ENCODE results near the gene NKX2-1. TPM values are rescaled to one million over a fixed set of nuclear protein-coding genes. Genes with fewer than 3 reads are reported as not detected.

The NKX2-1 gene
- total and polyA plus RNA-seq, 2 donors from 2014 or later: not detected

GRCh38 chr14:36515896-36516718 is 3.9 kb downstream of the NKX2-1 start:
- H3K27me3 ChIP-seq (ENCODE audit: control insufficient read depth, insufficient read depth, low read length): peaks cover 60% of the 10 kb centered on the region
- FAIRE-seq: no peak
- TF ChIP-seq CTCF (IDR thresholded peaks at IDR 0.05; ENCODE audit: borderline replicate concordance, extremely low read depth, insufficient read depth): no peak
- H3K9ac ChIP-seq (ENCODE audit: low read length in 3 of 3): no peak overlapping the region
- no peak overlapping the region for H3K4me3 ChIP-seq (ENCODE audit: low read length in 3 of 3)
- no peaks in the 10 kb centered on the region for H3K9me3 ChIP-seq (ENCODE audit: control insufficient read depth in 2 of 3, insufficient read depth in 1 of 3, low read length in 3 of 3)
- no peaks in the 10 kb centered on the region for H3K36me3 ChIP-seq (ENCODE audit: control insufficient read depth in 2 of 3, insufficient read depth in 3 of 3, low read length in 3 of 3)
- no peak overlapping the region for H3K27ac ChIP-seq (ENCODE audit: low read depth in 2 of 2, low read length in 2 of 2)
- peaks cover 0 to 17% (median 0%) of the 10 kb centered on the region in 3 donors for H3K4me1 ChIP-seq (ENCODE audit: control insufficient read depth in 2 of 3, insufficient read depth in 2 of 3, low read depth in 1 of 3, low read length in 3 of 3)
- peak in 1 of 5 donors; percentile 31 for DNase-seq
- intact Hi-C loops (cut with DNase I): no loop called here

GRCh38 chr14:36515105-36515593 is 4.9 kb downstream of the NKX2-1 start:
- H3K27me3 ChIP-seq (ENCODE audit: control insufficient read depth, insufficient read depth, low read length): peaks cover 65% of the 10 kb centered on the region
- H3K36me3 ChIP-seq (ENCODE audit: control insufficient read depth in 2 of 3, insufficient read depth in 3 of 3, low read length in 3 of 3): no peaks in the 10 kb centered on the region
- FAIRE-seq (no peak), DNase-seq (no peak)
- H3K4me1 ChIP-seq (ENCODE audit: control insufficient read depth in 2 of 3, insufficient read depth in 2 of 3, low read depth in 1 of 3, low read length in 3 of 3): peaks cover 0 to 10% (median 0%) of the 10 kb centered on the region in 3 donors
- TF ChIP-seq CTCF (IDR thresholded peaks at IDR 0.05; ENCODE audit: borderline replicate concordance, extremely low read depth, insufficient read depth): no peak
- no peak overlapping the region for H3K4me3 ChIP-seq (ENCODE audit: low read length in 3 of 3)
- H3K9ac ChIP-seq (ENCODE audit: low read length in 3 of 3): no peak overlapping the region
- no peaks in the 10 kb centered on the region for H3K9me3 ChIP-seq (ENCODE audit: control insufficient read depth in 2 of 3, insufficient read depth in 1 of 3, low read length in 3 of 3)
- intact Hi-C loops (cut with DNase I): no loop called here
- H3K27ac ChIP-seq (ENCODE audit: low read depth in 2 of 2, low read length in 2 of 2): no peak overlapping the region

- intact Hi-C loops (cut with DNase I): no loop called here
- no peak overlapping the region for H3K9ac ChIP-seq (ENCODE audit: low read length in 3 of 3)
- no peaks in the 10 kb centered on the region for H3K9me3 ChIP-seq (ENCODE audit: control insufficient read depth in 2 of 3, insufficient read depth in 1 of 3, low read length in 3 of 3)
- DNase-seq (peak in 2 of 5 donors; percentile 17 to 67), FAIRE-seq (no peak)
- H3K27me3 ChIP-seq (ENCODE audit: control insufficient read depth, insufficient read depth, low read length): peaks cover 70% of the 10 kb centered on the region
- TF ChIP-seq CTCF (IDR thresholded peaks at IDR 0.05; ENCODE audit: borderline replicate concordance, extremely low read depth, insufficient read depth): no peak
- H3K36me3 ChIP-seq (ENCODE audit: control insufficient read depth in 2 of 3, insufficient read depth in 3 of 3, low read length in 3 of 3): no peaks in the 10 kb centered on the region
- H3K4me1 ChIP-seq (ENCODE audit: control insufficient read depth in 2 of 3, insufficient read depth in 2 of 3, low read depth in 1 of 3, low read length in 3 of 3): peaks cover 0 to 6% (median 0%) of the 10 kb centered on the region in 3 donors
- H3K4me3 ChIP-seq (ENCODE audit: low read length in 3 of 3): no peak overlapping the region
- no peak overlapping the region for H3K27ac ChIP-seq (ENCODE audit: low read depth in 2 of 2, low read length in 2 of 2)
Observed at GRCh38 chr14:36514278-36515104, 5.5 kb downstream of the NKX2-1 start.

Measured in kidney (tissue), 14 donors.